GM23338 (cell line): ENCODE data around the gene ACKR1. TPM values are rescaled to one million over a fixed set of nuclear protein-coding genes. Genes with fewer than 3 reads are reported as not detected.

ENCODE experiments used
- ATAC-seq: fragments of 200-7000 bp; cut with Tn5 transposase; 3 replicates; pipeline ENCODE4 v1.9.1; 2020
- DNase-seq: peaks from one replicate; pipeline ENCODE4 v3.0.0-alpha.2; 2015; ENCODE audit warnings: low spot score
- H2AFZ ChIP-seq: fragments of 200-600 bp; sonication (generic); 2 replicates; pipeline ENCODE4 v1.8.0; 2016; ENCODE audit warnings: antibody characterized with exemption, mild to moderate bottlenecking, moderate library complexity
- H3F3A ChIP-seq: fragments of 200-600 bp; sonication (generic); replicated peaks from 2 replicates; pipeline ENCODE4 v1.8.0; 2017; ENCODE audit warnings: antibody characterized with exemption, mixed run types, low read depth
- H3K27ac ChIP-seq: fragments of 200-600 bp; sonication (generic); 2 replicates; pipeline ENCODE4 v1.6.1; 2016; ENCODE audit warnings: low read depth
- H3K27me3 ChIP-seq: fragments of 200-600 bp; sonication (generic); 2 replicates; pipeline ENCODE4 v1.8.0; 2016; ENCODE audit warnings: mild to moderate bottlenecking, mixed run types, moderate library complexity; ENCODE audit not compliant: insufficient read depth
- H3K36me3 ChIP-seq: fragments of 200-600 bp; sonication (generic); 2 replicates; pipeline ENCODE4 v1.8.0; 2016; ENCODE audit warnings: mild to moderate bottlenecking; ENCODE audit not compliant: insufficient read depth
- H3K4me1 ChIP-seq: fragments of 200-600 bp; sonication (generic); 2 replicates; pipeline ENCODE4 v1.8.0; 2016; ENCODE audit warnings: mild to moderate bottlenecking, moderate library complexity; ENCODE audit not compliant: insufficient read depth
- H3K4me2 ChIP-seq: fragments of 200-600 bp; sonication (generic); 2 replicates; pipeline ENCODE4 v1.7.1; 2017; ENCODE audit warnings: mixed run types
- H3K4me3 ChIP-seq: fragments of 200-600 bp; sonication (generic); 2 replicates; pipeline ENCODE4 v1.6.1; 2016; ENCODE audit warnings: mixed run types
- H3K79me2 ChIP-seq: fragments of 200-600 bp; sonication (generic); replicated peaks from 2 replicates; pipeline ENCODE4 v1.8.0; 2017; ENCODE audit warnings: mild to moderate bottlenecking; ENCODE audit not compliant: insufficient read depth
- H3K9me2 ChIP-seq: fragments of 200-600 bp; sonication (generic); 2 replicates; pipeline ENCODE4 v1.8.0; 2017; ENCODE audit not compliant: insufficient read depth
- H4K20me1 ChIP-seq: fragments of 200-600 bp; sonication (generic); replicated peaks from 2 replicates; pipeline ENCODE4 v1.8.0; 2017; ENCODE audit warnings: mild to moderate bottlenecking; ENCODE audit not compliant: insufficient read depth
- H3K27ac Mint-ChIP-seq: 2 replicates; pipeline ENCODE4 v1.8.0; 2020; ENCODE audit warnings: inconsistent platforms, mild to moderate bottlenecking, moderate library complexity, mixed read lengths
- H3K27me3 Mint-ChIP-seq: 3 replicates; pipeline ENCODE4 v1.8.0; 2022; ENCODE audit warnings: low read depth, mild to moderate bottlenecking, moderate library complexity, mixed read lengths, inconsistent platforms; ENCODE audit not compliant: insufficient read depth, poor library complexity
- H3K36me3 Mint-ChIP-seq: 3 replicates; pipeline ENCODE4 v1.8.0; 2021; ENCODE audit warnings: low read depth, mild to moderate bottlenecking, inconsistent platforms, moderate library complexity, mixed read lengths
- H3K4me1 Mint-ChIP-seq: 3 replicates; pipeline ENCODE4 v1.8.0; 2020; ENCODE audit warnings: mild to moderate bottlenecking, inconsistent platforms, mixed read lengths
- H3K4me3 Mint-ChIP-seq: 3 replicates; pipeline ENCODE4 v1.8.0; 2021; ENCODE audit warnings: moderate library complexity, mild to moderate bottlenecking, inconsistent platforms, mixed read lengths
- H3K9me3 Mint-ChIP-seq: 3 replicates; pipeline ENCODE4 v1.8.0; 2020; ENCODE audit warnings: moderate library complexity, mild to moderate bottlenecking, inconsistent platforms, mixed read lengths
- CREB1 ChIP-seq: fragments of 250-450 bp; sonication (Bioruptor Pico); IDR thresholded peaks from 2 replicates; pipeline ENCODE4 v1.5.0; 2020; ENCODE audit warnings: low read depth, mild to moderate bottlenecking, moderate library complexity
- NANOG ChIP-seq: IDR thresholded peaks from 2 replicates; pipeline ENCODE4 v1.6.1; 2016; ENCODE audit warnings: antibody characterized with exemption, borderline replicate concordance
- STAT1 ChIP-seq: IDR thresholded peaks from one replicate; pipeline ENCODE4 v1.6.1; 2016; ENCODE audit warnings: antibody characterized with exemption; ENCODE audit not compliant: unreplicated experiment
- ZNF114 ChIP-seq: fragments of 250-450 bp; sonication (Bioruptor Pico); IDR thresholded peaks from 2 replicates; pipeline ENCODE4 v1.5.0; 2020; ENCODE audit warnings: mild to moderate bottlenecking, moderate library complexity
- ZNF331 ChIP-seq: fragments of 250-450 bp; sonication (Bioruptor Pico); IDR thresholded peaks from 2 replicates; pipeline ENCODE4 v1.5.0; 2020; ENCODE audit warnings: low read depth, mild to moderate bottlenecking, moderate library complexity
- ZNF462 ChIP-seq: fragments of 250-450 bp; sonication (Bioruptor Pico); IDR thresholded peaks from 2 replicates; pipeline ENCODE4 v1.5.0; 2020; ENCODE audit warnings: mild to moderate bottlenecking, moderate library complexity
- polyA plus RNA-seq: library from polyadenylated mRNA; unstranded; fragments of >200 nt; fragmentation: Nextera tagmentation; extraction: Ambion mirVana; gene quantifications from 2 replicates; pipeline ENCODE4 v1.2.1, GENCODE V29; 2016
- total RNA-seq: library from RNA; depleted of rRNA; stranded (reverse); fragments of >200 nt; shearing (Covaris generic); gene quantifications from 2 replicates; pipeline ENCODE4 v1.2.3, GENCODE V29; 2014
- TF ChIP-seq, protein P1 (sequence below): IDR thresholded peaks from one replicate; pipeline ENCODE4 v1.6.1; 2018; ENCODE audit warnings: antibody characterized with exemption; ENCODE audit not compliant: unreplicated experiment
- TF ChIP-seq, protein P2 (sequence below), 2 experiments: fragments of 200-600 bp in 1 of 2; sonication (generic) in 1 of 2; conservative IDR thresholded peaks; 2 replicates each; pipeline versions ENCODE4 v1.5.1 to v1.6.1; 2016 to 2017; ENCODE audit warnings: antibody characterized with exemption in 2 of 2, low read depth in 2 of 2, mild to moderate bottlenecking in 2 of 2, moderate library complexity in 1 of 2

Gene ACKR1
- total and polyA plus RNA-seq, 2 experiments from 2014 or later, result 0.29 TPM; not detected in 1

DNA sequence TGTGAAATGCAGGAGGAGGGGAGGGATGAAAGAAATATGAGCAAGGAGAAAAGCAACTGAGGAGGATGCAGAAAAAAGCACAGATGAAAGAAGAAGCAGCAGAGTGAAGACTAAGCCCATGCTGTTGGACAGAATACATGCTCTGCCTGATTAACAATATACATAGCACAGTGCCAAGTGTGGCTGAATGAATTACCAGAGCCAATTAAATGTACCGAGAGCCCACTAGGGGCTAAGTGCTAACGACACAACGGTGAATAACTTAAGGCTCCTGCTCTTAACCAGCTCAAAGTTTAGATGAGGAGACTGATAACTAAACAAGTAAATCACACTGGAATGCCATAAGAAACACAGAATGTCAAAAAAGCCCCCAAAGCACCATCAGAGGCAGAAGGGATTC lies 17.6 kb upstream of the ACKR1 start:
- H3K27ac Mint-ChIP-seq, result no peak overlapping the region
- peak overlapping the region; percentile 61 for H3K4me3 ChIP-seq
- no peaks in the 10 kb centered on the region for H3K9me2 ChIP-seq
- H3K36me3 ChIP-seq, result no peaks in the 10 kb centered on the region
- peak overlapping the region; percentile 99; the same call in 1 of the 2 replicates for H2AFZ ChIP-seq
- no peaks in the 10 kb centered on the region for H3K27me3 ChIP-seq
- H3K27ac ChIP-seq, result no peak overlapping the region
- H3K4me3 Mint-ChIP-seq, result peak overlapping the region; percentile 93
- TF ChIP-seq, protein P1, sequence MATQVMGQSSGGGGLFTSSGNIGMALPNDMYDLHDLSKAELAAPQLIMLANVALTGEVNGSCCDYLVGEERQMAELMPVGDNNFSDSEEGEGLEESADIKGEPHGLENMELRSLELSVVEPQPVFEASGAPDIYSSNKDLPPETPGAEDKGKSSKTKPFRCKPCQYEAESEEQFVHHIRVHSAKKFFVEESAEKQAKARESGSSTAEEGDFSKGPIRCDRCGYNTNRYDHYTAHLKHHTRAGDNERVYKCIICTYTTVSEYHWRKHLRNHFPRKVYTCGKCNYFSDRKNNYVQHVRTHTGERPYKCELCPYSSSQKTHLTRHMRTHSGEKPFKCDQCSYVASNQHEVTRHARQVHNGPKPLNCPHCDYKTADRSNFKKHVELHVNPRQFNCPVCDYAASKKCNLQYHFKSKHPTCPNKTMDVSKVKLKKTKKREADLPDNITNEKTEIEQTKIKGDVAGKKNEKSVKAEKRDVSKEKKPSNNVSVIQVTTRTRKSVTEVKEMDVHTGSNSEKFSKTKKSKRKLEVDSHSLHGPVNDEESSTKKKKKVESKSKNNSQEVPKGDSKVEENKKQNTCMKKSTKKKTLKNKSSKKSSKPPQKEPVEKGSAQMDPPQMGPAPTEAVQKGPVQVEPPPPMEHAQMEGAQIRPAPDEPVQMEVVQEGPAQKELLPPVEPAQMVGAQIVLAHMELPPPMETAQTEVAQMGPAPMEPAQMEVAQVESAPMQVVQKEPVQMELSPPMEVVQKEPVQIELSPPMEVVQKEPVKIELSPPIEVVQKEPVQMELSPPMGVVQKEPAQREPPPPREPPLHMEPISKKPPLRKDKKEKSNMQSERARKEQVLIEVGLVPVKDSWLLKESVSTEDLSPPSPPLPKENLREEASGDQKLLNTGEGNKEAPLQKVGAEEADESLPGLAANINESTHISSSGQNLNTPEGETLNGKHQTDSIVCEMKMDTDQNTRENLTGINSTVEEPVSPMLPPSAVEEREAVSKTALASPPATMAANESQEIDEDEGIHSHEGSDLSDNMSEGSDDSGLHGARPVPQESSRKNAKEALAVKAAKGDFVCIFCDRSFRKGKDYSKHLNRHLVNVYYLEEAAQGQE, result no peak
- TF ChIP-seq, protein P2, sequence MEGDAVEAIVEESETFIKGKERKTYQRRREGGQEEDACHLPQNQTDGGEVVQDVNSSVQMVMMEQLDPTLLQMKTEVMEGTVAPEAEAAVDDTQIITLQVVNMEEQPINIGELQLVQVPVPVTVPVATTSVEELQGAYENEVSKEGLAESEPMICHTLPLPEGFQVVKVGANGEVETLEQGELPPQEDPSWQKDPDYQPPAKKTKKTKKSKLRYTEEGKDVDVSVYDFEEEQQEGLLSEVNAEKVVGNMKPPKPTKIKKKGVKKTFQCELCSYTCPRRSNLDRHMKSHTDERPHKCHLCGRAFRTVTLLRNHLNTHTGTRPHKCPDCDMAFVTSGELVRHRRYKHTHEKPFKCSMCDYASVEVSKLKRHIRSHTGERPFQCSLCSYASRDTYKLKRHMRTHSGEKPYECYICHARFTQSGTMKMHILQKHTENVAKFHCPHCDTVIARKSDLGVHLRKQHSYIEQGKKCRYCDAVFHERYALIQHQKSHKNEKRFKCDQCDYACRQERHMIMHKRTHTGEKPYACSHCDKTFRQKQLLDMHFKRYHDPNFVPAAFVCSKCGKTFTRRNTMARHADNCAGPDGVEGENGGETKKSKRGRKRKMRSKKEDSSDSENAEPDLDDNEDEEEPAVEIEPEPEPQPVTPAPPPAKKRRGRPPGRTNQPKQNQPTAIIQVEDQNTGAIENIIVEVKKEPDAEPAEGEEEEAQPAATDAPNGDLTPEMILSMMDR (conservative IDR thresholded peaks at IDR 0.05; ENCODE audit: low read depth in 2 of 2), result 0 out of 4 replicates have a peak, but pooled peaks of 1 of the 2 experiments have one; percentile 14
- no peak for TF ChIP-seq NANOG
- peaks cover 10% of the 10 kb centered on the region for H3K79me2 ChIP-seq
- H3K27me3 Mint-ChIP-seq, result peaks cover 3% of the 10 kb centered on the region
- H3K9me3 Mint-ChIP-seq, result no peaks in the 10 kb centered on the region
- 0 out of 2 replicates have a peak, but pooled peaks cover 3% of the 10 kb centered on the region for H3F3A ChIP-seq
- H3K36me3 Mint-ChIP-seq, result no peaks in the 10 kb centered on the region
- no peaks in the 10 kb centered on the region for H4K20me1 ChIP-seq
- DNase-seq (peak; percentile 24), ATAC-seq (no peak)
- H3K4me1 ChIP-seq, result peaks cover 18% of the 10 kb centered on the region
- peaks cover 38% of the 10 kb centered on the region for H3K4me1 Mint-ChIP-seq
- peak overlapping the region; percentile 98 for H3K4me2 ChIP-seq

DNA sequence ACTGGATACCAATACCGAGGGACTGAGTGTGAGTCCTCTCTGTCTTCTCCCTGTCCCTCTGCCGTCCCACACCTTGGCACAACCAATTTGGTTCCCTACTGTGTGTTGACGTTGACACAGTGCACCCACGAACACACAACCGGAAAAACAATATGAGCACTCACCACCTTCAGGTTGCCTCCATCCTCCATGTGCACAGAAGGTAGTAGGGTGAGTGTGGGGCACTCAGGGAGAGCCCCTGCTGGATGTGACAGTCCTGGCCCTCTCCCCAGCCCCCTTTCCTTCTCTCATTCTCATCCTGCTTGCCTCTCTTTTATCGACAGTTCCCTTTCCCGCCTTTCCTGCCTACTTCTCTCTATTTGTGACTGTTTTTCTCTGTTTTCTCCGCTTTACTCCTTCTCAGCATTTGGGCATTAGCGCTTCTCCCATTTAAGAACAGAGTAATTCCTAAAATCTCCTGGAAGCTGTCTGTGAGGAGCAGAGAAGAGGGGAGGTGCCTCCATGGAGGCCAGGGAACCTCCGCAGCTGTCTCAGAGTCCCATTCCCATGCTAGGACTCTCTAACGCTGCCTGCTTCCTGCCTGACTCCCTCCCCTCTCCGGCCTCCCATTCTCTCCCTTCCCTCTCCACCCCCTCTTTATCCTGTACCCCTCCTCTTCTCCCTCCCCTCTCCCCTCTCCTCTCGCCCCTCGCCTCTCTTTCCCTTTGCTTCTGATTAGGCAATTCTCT lies 16.9 kb upstream of the ACKR1 start:
- no peaks in the 10 kb centered on the region for H3K9me2 ChIP-seq
- H3K36me3 ChIP-seq, result no peaks in the 10 kb centered on the region
- H3K4me2 ChIP-seq, result peak overlapping the region; percentile 98
- peak overlapping the region; percentile 99 for H2AFZ ChIP-seq
- H3K79me2 ChIP-seq, result peaks cover 10% of the 10 kb centered on the region
- H4K20me1 ChIP-seq, result no peaks in the 10 kb centered on the region
- H3F3A ChIP-seq, result 0 out of 2 replicates have a peak, but pooled peaks cover 3% of the 10 kb centered on the region
- peaks cover 36% of the 10 kb centered on the region for H3K4me1 Mint-ChIP-seq
- H3K4me3 Mint-ChIP-seq, result peak overlapping the region; percentile 93
- peaks cover 3% of the 10 kb centered on the region for H3K27me3 Mint-ChIP-seq
- peaks cover 18% of the 10 kb centered on the region for H3K4me1 ChIP-seq
- no peaks in the 10 kb centered on the region for H3K27me3 ChIP-seq
- DNase-seq (peak; percentile 81), ATAC-seq (peak; percentile 73)
- H3K4me3 ChIP-seq, result peak overlapping the region; percentile 61
- no peaks in the 10 kb centered on the region for H3K9me3 Mint-ChIP-seq
- no peaks in the 10 kb centered on the region for H3K36me3 Mint-ChIP-seq
- peak overlapping the region; percentile 99 for H3K27ac Mint-ChIP-seq
- peak overlapping the region; percentile 86 for H3K27ac ChIP-seq
- TF ChIP-seq ZNF462 (CRISPR knock-in tag) (no peak), ZNF331 (no peak), ZNF114 (CRISPR knock-in tag) (no peak), NANOG (no peak), CREB1 (CRISPR knock-in tag) (no peak), STAT1 (no peak)
